Body of pancreas (tissue), 4 donors: Measurements from ENCODE around the gene HLX. TPM values are rescaled to one million over a fixed set of nuclear protein-coding genes. Genes with fewer than 3 reads are reported as not detected.

Experiments
- ATAC-seq: fragments of 150-250 bp; one replicate; pipeline ENCODE4 v1.9.1; 2016
- DNase-seq, 4 donors: peaks; one replicate each; pipeline ENCODE4 v3.0.0-alpha.2; 2019
- H3K27ac ChIP-seq, 4 donors: fragments of 200-600 bp; sonication (generic); 1 replicate in 3 of 4; 2 replicates in 1 of 4; pipeline versions ENCODE4 v1.5.1 to v1.6.1; 2016 to 2019; ENCODE audit warnings: mild to moderate bottlenecking in 1 of 4, mixed read lengths in 1 of 4, moderate library complexity in 1 of 4
- H3K27me3 ChIP-seq, 2 donors: fragments of 200-600 bp; sonication (generic); one replicate each; pipeline ENCODE4 v1.6.0; 2016; ENCODE audit warnings: mild to moderate bottlenecking in 1 of 2
- H3K36me3 ChIP-seq, 2 donors: fragments of 200-600 bp; sonication (generic); replicated peaks in 1 of 2; 2 replicates each; pipeline ENCODE4 v1.5.1; 2016; ENCODE audit warnings: low read depth in 2 of 2; ENCODE audit not compliant: insufficient read depth in 1 of 2
- H3K4me1 ChIP-seq: fragments of 200-600 bp; sonication (generic); one replicate; pipeline ENCODE4 v1.6.0; 2016
- H3K4me3 ChIP-seq, 2 donors: fragments of 200-600 bp; sonication (generic); 1 replicate in 1 of 2; 2 replicates in 1 of 2; pipeline ENCODE4 v1.5.1; 2016 to 2019
- H3K9me3 ChIP-seq, 3 donors: fragments of 200-600 bp; sonication (generic); 1 replicate in 2 of 3; 2 replicates in 1 of 3; pipeline ENCODE4 v1.5.1; 2016
- CTCF ChIP-seq, 7 experiments: fragments of 450-650 bp in 4 of 7; fragments of 200-600 bp in 3 of 7; sonication (generic) in 3 of 7; IDR thresholded peaks; one replicate each; pipeline ENCODE4 v1.5.1; 2016 to 2019; ENCODE audit warnings: antibody characterized with exemption in 7 of 7
- POLR2A ChIP-seq, 3 donors: fragments of 450-650 bp; IDR thresholded peaks; one replicate each; pipeline ENCODE4 v1.6.1; 2016; ENCODE audit warnings: antibody characterized with exemption in 3 of 3, mild to moderate bottlenecking in 2 of 3
- WGBS, 2 donors: methylation state at CpG; one replicate each; pipeline ENCODE4 v1.1.5; 2017; 5-methylcytosine and 5-hydroxymethylcytosine counted together
- intact Hi-C: fragments of 100-400 bp; cut with DNase I; formaldehyde crosslinking; loops from one replicate; pipeline ENCODE4 v1.15.1; 2023
- total RNA-seq, 2 donors: library from RNA; depleted of rRNA; stranded (reverse); fragments of >200 nt; gene quantifications; one replicate each; pipeline ENCODE4 v1.1.0, GENCODE V29; 2016

The HLX gene
- total RNA-seq, 2 donors from 2014 or later = 1.6 to 1.8 TPM

- Histone ChIP-seq H3K36me3 (no peaks in the 10 kb centered on the region), H3K4me3 (no peak overlapping the region), H3K27me3 (no peaks in the 10 kb centered on the region), H3K9me3 (no peaks in the 10 kb centered on the region), H3K27ac (no peak overlapping the region), H3K4me1 (no peaks in the 10 kb centered on the region)
- ATAC-seq = no peak
- TF ChIP-seq POLR2A (IDR thresholded peaks at IDR 0.05) (no peak), CTCF (IDR thresholded peaks at IDR 0.05) (no peak)
- DNase-seq = no peak
- intact Hi-C loops = no loop called here
These were observed 38.0 kb upstream of the HLX start for GRCh38 chr1:220841293-220841692.

- WGBS, 2 donors = 24 to 26% methylated on average over 6 of the region's 6 CpGs
- Histone ChIP-seq H3K27me3 (no peaks in the 10 kb centered on the region), H3K27ac (no peak overlapping the region), H3K4me3 (no peak overlapping the region), H3K4me1 (no peaks in the 10 kb centered on the region), H3K36me3 (no peaks in the 10 kb centered on the region), H3K9me3 (peaks cover 0 to 7% (median 0%) of the 10 kb centered on the region in 3 donors)
- peak; percentile 59 for ATAC-seq
- intact Hi-C loops = no loop called here
- peak in 1 of 4 donors; percentile 9 for DNase-seq
- TF ChIP-seq CTCF (IDR thresholded peaks at IDR 0.05) (no peak), POLR2A (IDR thresholded peaks at IDR 0.05) (no peak)
These were observed 35.7 kb upstream of the HLX start for GRCh38 chr1:220843481-220844011.

GRCh38 chr1:220852408-220852807, 26.8 kb upstream of the HLX start:
- Histone ChIP-seq H3K4me3 (no peak overlapping the region), H3K27me3 (no peaks in the 10 kb centered on the region), H3K36me3 (no peaks in the 10 kb centered on the region), H3K9me3 (peaks cover 0 to 22% (median 0%) of the 10 kb centered on the region in 3 donors), H3K4me1 (no peaks in the 10 kb centered on the region), H3K27ac (no peak overlapping the region)
- WGBS, 2 donors = 65 to 86% methylated on average over 2 of the region's 2 CpGs
- no peak for TF ChIP-seq POLR2A (IDR thresholded peaks at IDR 0.05)
- TF ChIP-seq CTCF (IDR thresholded peaks at IDR 0.05) = no peak
- intact Hi-C loops = no loop called here
- DNase-seq (no peak), ATAC-seq (no peak)

- Histone ChIP-seq H3K27me3 (no peaks in the 10 kb centered on the region), H3K36me3 (no peaks in the 10 kb centered on the region), H3K4me3 (no peak overlapping the region), H3K27ac (no peak overlapping the region), H3K4me1 (peaks cover 4% of the 10 kb centered on the region), H3K9me3 (no peaks in the 10 kb centered on the region)
- intact Hi-C loops = no loop called here
- ATAC-seq (peak; percentile 47), DNase-seq (no peak)
- no peak for TF ChIP-seq POLR2A (IDR thresholded peaks at IDR 0.05)
- no peak for TF ChIP-seq CTCF (IDR thresholded peaks at IDR 0.05)
These were observed 6.9 kb upstream of the HLX start for GRCh38 chr1:220872296-220872695.

- Histone ChIP-seq H3K36me3 (no peaks in the 10 kb centered on the region), H3K27ac (no peak overlapping the region), H3K27me3 (peaks cover 0 to under 1% of the 10 kb centered on the region in 2 donors), H3K4me3 (no peak overlapping the region), H3K4me1 (peaks cover 4% of the 10 kb centered on the region), H3K9me3 (no peaks in the 10 kb centered on the region)
- ATAC-seq = no peak
- DNase-seq = no peak
- intact Hi-C loops = no loop called here
- WGBS, 2 donors = 84 to 94% methylated on average over 2 of the region's 2 CpGs
- no peak for TF ChIP-seq POLR2A (IDR thresholded peaks at IDR 0.05)
- TF ChIP-seq CTCF (IDR thresholded peaks at IDR 0.05) = no peak
These were observed 6.2 kb upstream of the HLX start for GRCh38 chr1:220873087-220873486.
